KOPT-K1 (cell line): Measurements from ENCODE around the gene EXOC7.

Source experiments
- H3K27ac ChIP-seq: fragments of 200-600 bp; sonication (generic); 2 replicates; pipeline ENCODE4 v1.5.1; 2016; ENCODE audit warnings: antibody characterized with exemption, mild to moderate bottlenecking, low read depth, low read length; ENCODE audit not compliant: poor library complexity, severe bottlenecking
- H3K36me3 ChIP-seq: fragments of 200-600 bp; sonication (generic); 2 replicates; pipeline ENCODE4 v1.5.1; 2017; ENCODE audit warnings: antibody characterized with exemption, mild to moderate bottlenecking, low read length, moderate library complexity; ENCODE audit not compliant: insufficient read depth
- H3K9me3 ChIP-seq: fragments of 200-600 bp; sonication (generic); 2 replicates; pipeline ENCODE4 v1.5.1; 2017; ENCODE audit warnings: antibody characterized with exemption, low read length, mild to moderate bottlenecking; ENCODE audit not compliant: insufficient read depth, poor library complexity, severe bottlenecking

Gene EXOC7

DNA sequence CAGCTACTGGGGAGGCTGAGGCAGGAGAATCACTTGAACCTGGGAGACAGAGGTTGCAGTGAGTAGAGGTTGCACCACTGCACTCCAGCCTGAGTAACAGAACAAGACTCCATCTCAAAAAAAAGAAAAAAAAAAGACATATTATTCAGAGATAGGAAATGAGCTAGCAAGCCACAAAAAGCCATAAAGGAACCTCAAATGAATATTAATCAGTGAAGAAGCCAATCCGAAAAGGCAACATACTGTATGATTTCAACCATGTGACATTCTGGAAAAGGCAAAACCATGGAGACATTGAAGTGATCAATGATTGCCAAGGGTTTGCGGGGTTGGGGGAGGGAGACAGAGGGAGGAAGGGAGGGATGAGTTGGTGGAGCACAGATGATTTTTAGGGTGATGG is 8.4 kb upstream of the EXOC7 start:
- no peaks in the 10 kb centered on the region for H3K36me3 ChIP-seq

DNA sequence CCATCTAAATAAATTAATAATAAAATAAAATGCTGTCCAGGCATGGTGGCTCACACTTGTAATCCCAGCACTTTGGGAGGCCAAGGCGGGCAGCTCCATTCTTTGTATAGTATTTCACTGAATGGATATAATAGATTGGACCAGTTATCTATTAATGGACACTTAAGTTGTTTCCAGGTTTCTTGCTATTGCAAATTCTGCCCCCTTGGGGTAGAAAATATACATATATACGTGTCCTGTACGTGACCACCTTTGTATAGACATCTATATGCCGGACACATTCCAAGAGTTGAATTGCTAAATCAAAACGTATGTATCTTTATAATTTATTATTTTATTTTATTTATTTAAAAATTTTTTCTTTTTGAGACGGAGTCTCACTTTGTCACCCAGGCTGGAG is 3.9 kb upstream of the EXOC7 start:
- H3K36me3 ChIP-seq: no peaks in the 10 kb centered on the region
- H3K27ac ChIP-seq: no peak overlapping the region
- no peaks in the 10 kb centered on the region for H3K9me3 ChIP-seq

More for the DNA sequence above, 8.4 kb upstream of the EXOC7 start:
- Histone ChIP-seq H3K9me3 (peaks cover 4% of the 10 kb centered on the region), H3K27ac (no peak overlapping the region)

DNA sequence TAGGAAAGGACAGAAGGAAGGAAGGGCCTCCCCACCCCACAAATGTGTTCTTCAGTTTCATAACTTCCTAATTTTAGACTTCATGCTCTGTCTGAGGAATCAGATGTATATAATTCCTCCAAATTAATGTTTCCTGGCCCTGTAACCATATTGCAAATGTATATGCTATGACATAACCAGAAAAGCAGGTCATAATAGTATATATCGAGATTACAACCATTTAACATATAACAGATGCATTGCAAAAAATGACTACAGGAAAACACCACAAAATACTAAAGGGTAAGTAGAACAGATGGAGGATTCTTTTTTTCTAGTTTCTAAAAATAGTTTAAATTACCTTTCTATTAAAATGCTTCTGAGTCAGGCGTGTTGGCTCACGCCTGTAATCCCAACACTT is 3.1 kb upstream of the EXOC7 start:
- H3K27ac ChIP-seq: no peak overlapping the region
- H3K36me3 ChIP-seq: peaks cover 6% of the 10 kb centered on the region
- no peaks in the 10 kb centered on the region for H3K9me3 ChIP-seq

- Histone ChIP-seq H3K36me3 (peaks cover 24% of the 10 kb centered on the region), H3K9me3 (no peaks in the 10 kb centered on the region), H3K27ac (no peak overlapping the region)
Observed at GRCh38 chr17:76104896-76105231, 1.3 kb upstream of the EXOC7 start.

DNA sequence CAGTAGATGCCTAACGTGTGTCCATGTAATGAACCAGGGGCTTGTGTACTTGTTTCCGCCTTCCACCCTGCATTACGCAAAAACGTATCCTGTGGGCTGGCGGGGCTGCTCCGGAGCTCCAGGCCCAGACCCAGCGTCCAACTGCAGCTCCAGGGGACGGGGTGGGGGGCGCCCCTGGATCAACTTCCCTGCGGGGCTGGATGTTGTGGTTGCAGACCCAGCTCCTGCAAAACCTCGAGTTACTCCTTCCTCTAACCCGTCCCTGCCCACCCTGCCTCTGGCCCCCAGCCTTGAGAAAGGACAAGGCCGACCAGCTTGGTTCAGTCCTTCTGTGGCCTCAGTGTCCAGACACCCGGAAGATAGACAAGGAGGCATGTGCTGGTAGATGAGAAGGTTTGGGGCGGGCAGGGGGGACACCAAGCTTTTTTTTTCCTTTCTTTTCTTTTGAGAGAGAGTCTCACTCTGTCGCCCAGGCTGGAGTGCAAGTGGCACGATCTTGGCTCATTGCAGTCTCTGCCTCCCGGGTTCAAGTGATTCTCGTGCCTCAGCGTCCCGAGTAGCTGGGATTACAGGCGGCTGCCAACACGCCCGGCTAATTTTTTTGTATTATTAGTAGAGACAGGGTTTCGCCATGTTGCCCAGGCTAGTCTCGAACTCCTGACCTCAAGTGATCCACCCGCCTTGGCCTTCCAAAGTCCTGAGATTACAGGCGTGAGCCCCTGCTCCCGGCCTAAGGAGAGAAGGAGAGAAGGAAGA is 731 bp upstream of the EXOC7 start:
- H3K9me3 ChIP-seq: no peaks in the 10 kb centered on the region
- H3K27ac ChIP-seq: peak overlapping the region; percentile 77
- H3K36me3 ChIP-seq: peaks cover 29% of the 10 kb centered on the region

DNA sequence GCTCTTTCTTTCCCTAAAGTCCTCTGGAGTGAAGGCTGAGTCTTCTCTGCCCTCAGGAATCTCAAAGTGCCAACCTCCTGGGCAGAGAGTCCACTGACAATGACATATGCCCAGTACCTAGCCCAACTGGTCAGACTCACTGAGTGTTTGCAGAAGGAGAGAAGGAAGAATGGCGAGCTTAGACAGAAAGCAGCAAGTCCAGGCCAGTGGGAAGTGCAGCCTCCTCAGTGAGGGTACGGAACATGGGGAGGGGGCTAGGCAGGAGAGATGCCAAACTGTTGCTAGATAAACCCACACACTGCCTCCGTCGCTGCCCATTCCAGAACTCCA is 678 bp downstream of the EXOC7 start:
- Histone ChIP-seq H3K27ac (peak overlapping the region; percentile 77), H3K36me3 (peaks cover 43% of the 10 kb centered on the region), H3K9me3 (no peaks in the 10 kb centered on the region)

GRCh38 chr17:76097716-76098295 is 5.8 kb downstream of the EXOC7 start:
- Histone ChIP-seq H3K27ac (no peak overlapping the region), H3K36me3 (peaks cover 91% of the 10 kb centered on the region), H3K9me3 (no peaks in the 10 kb centered on the region)

DNA sequence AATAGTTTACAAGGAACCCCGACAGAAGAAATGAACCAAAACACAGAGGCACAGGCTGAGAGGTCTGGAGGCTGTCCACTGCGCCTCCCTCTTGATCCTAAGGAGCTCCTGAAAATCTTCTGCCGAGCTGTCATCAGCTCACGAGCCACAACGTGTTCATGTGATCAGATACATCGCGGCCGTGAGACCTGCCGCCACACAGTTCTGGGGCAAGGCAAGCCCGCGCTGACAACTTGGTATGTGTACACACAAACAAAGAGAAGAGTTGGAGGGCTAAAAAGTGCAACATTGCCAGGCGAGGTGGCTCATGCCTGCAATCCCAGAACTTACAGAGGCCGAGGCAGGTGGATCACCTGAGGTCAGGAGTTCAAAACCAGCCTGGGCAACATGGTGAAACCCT is 7.6 kb downstream of the EXOC7 start:
- Histone ChIP-seq H3K36me3 (peaks cover 79% of the 10 kb centered on the region), H3K9me3 (no peaks in the 10 kb centered on the region), H3K27ac (no peak overlapping the region)

DNA sequence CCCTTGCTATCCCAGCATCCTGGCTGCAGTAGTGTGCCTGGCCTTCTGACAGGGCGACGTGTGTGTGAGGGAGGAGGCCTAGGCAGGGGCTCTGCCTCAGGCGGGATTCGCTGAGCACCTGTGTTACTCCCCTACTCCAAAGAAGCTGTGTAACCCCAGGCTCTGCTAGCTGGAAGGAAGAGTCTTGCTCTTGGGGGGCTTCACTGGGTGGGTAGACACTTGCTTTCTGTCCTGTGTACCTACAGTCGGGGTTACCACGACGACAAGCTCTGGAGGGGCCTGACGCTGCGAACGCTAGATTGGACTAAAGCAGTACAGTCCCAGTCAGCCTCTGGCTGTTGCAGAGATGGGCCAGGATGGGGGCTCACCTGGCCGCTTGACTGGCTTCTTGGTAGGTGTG is 9.5 kb downstream of the EXOC7 start:
- H3K27ac ChIP-seq: peak overlapping the region; percentile 87
- H3K9me3 ChIP-seq: no peaks in the 10 kb centered on the region
- peaks cover 80% of the 10 kb centered on the region for H3K36me3 ChIP-seq

DNA sequence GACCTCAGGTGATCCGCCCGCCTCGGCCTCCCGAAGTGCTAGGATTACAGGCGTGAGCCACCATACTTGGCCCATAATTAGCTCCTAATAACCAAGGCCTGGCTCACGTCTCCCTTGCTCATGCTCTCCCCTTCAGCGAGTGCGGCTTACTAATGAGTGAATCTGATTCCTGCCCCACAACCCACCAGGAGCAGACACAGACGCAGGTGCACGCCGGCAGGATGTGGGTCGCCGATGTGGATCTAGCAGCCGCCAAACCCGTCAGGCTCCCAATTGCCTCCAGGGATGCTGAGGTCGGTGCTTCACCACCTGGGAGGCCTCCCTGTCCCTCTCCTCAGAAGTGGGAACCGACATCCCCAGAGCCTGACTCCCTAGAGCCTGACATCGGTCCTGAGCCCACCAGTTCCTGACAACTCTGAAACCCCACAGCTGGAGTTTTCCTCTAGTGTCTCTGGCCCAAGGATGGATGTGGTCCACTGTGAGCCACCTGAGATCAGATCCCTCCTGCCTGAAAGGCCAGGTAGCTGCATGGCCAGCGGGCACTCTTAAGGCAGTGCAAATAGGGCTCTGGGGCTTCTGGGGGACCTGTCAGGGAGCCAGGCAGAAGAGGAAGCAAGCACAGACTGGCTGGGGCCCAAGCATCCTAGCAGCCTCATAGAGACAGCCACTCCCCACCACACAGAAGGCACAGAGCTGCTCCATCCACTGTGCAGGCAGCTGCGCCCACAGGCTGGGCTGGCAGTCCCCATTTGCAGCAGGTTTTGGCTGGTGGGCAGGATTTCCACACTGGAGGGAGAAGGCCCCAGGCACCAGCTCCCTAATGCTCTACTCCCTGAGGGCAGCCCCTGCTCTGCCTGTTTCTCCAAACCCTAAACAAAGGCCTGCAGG is 10.8 kb downstream of the EXOC7 start:
- peak overlapping the region; percentile 87 for H3K27ac ChIP-seq
- H3K9me3 ChIP-seq: no peaks in the 10 kb centered on the region
- peaks cover 80% of the 10 kb centered on the region for H3K36me3 ChIP-seq

GRCh38 chr17:76091526-76092286 is 11.9 kb downstream of the EXOC7 start:
- H3K9me3 ChIP-seq: no peaks in the 10 kb centered on the region
- peak overlapping the region; percentile 87 for H3K27ac ChIP-seq
- H3K36me3 ChIP-seq: peaks cover 80% of the 10 kb centered on the region

DNA sequence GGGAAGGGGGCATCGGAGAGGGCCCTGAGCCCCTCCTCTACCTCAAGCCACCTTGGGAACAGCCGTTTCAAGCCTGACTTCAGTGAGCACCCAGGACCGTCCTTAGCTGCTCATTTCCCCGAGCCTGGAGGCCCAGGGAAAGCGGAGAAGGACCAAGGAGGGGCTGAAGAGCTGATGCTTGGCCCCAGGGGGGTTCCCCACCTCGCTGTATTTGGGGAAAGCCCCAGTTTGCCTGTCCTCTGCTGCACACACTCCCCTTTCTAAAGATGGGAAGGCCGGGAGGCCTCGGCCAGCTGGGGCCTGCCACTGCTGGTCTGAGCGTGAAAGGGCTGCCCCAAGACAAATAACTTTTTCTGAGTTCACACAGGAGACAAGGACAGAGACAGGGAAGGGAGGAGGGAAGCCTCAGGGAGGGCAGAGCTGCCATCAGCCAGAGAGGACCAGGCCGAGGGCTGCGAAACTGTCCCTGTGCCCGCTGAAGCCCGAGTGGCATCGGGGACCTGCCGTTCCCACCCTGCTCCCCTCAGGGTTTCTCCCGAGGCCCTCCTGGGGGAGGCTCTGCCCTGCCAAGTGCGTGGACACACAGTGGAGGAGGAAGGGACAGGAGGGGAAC is 13.0 kb downstream of the EXOC7 start:
- Histone ChIP-seq H3K9me3 (no peaks in the 10 kb centered on the region), H3K36me3 (peaks cover 80% of the 10 kb centered on the region), H3K27ac (peak overlapping the region; percentile 87)

DNA sequence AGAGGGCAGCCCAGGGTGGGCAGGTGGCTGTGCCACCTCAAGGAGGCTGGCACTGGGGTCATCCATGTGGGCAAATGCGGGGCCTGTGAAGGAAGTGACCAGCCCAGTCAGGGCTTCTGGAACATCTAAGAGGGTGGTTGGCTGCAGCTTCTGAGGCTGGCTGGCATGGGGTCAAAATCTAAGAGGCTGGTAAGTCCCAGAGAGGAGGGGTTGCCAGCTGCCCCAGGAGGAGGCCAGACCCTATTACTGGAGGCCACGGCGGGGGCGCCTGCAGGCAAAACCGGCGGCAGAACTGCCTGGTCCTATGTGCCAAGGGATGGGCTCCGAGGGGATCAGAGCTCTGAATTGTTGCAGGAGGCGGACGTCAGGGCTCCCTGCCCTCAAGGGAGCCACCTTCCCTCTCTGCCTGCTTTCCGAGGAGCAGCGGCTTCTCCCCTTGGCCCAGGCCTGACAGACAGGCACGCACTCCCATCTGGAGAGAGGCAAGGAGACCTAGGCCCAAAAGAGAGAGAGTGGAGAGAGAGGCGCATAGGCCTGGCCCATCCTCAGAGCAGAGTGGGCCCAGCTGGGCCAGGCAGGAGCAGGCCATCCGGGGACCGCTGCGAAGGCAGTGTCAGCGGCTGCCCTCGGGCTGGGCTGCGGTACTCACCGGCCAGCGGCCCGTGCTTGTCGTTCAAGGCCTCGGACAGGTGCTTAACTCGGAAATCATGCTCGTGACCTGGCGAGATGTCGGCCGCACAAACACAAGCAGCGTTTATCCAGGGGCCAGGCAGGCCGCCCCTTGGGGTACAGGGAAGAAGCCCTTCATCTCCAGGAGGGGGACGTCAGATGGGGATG is 13.7 kb downstream of the EXOC7 start:
- H3K9me3 ChIP-seq: no peaks in the 10 kb centered on the region
- H3K36me3 ChIP-seq: peaks cover 80% of the 10 kb centered on the region
- H3K27ac ChIP-seq: no peak overlapping the region
